Glutamatergic neuron (in vitro differentiated cells): ENCODE data around the gene LRRC58. TPM values are rescaled to one million over a fixed set of nuclear protein-coding genes. Genes with fewer than 3 reads are reported as not detected.
A peak's percentile ranks its signal among the peaks of the same experiment; 100 is the strongest.

Experiments used
- DNase-seq: peaks from one replicate; pipeline ENCODE4 v3.0.0; 2022
- H3K27ac Mint-ChIP-seq: one replicate; pipeline ENCODE4 v1.8.0; 2020; ENCODE audit warnings: mild to moderate bottlenecking, mixed read lengths, inconsistent platforms; ENCODE audit not compliant: unreplicated experiment
- H3K27me3 Mint-ChIP-seq: one replicate; pipeline ENCODE4 v1.8.0; 2020; ENCODE audit warnings: mild to moderate bottlenecking, moderate library complexity, mixed read lengths, inconsistent platforms; ENCODE audit not compliant: unreplicated experiment
- H3K36me3 Mint-ChIP-seq: one replicate; pipeline ENCODE4 v1.8.0; 2020; ENCODE audit warnings: mild to moderate bottlenecking, mixed read lengths, inconsistent platforms; ENCODE audit not compliant: unreplicated experiment
- H3K4me1 Mint-ChIP-seq: one replicate; pipeline ENCODE4 v1.8.0; 2020; ENCODE audit warnings: mild to moderate bottlenecking, low read depth, mixed read lengths, inconsistent platforms; ENCODE audit not compliant: unreplicated experiment
- H3K4me3 Mint-ChIP-seq: one replicate; pipeline ENCODE4 v1.8.0; 2020; ENCODE audit warnings: mild to moderate bottlenecking, mixed read lengths, inconsistent platforms; ENCODE audit not compliant: unreplicated experiment
- H3K9me3 Mint-ChIP-seq: one replicate; pipeline ENCODE4 v1.8.0; 2020; ENCODE audit warnings: mild to moderate bottlenecking, moderate library complexity, mixed read lengths, inconsistent platforms; ENCODE audit not compliant: unreplicated experiment
- CTCF ChIP-seq: fragments of 200-600 bp; sonication (generic); IDR thresholded peaks from one replicate; pipeline ENCODE4 v1.5.0; 2021; ENCODE audit not compliant: partially characterized antibody, unreplicated experiment
- long read RNA-seq: library from polyadenylated mRNA; unstranded; transcript quantifications from one replicate; pipeline ENCODE4 v2.0.0, GENCODE V29; 2020; ENCODE audit not compliant: unreplicated experiment
- total RNA-seq: library from RNA; stranded (reverse); fragmentation: NEBNext Ultra II Directional; extraction: Animal tissue kit (Norgen Biotek cat#: 25700); gene quantifications from one replicate; pipeline ENCODE4 v1.2.1, GENCODE V29; 2021; ENCODE audit not compliant: unreplicated experiment

The LRRC58 gene
- 5.8 TPM for total RNA-seq
- long read RNA-seq, full-length matches to known transcripts: 1 of 3 reads
- long read RNA-seq, partial matches to known transcripts: 0 of 3 reads
- long read RNA-seq, other reads (novel, unspliced or antisense): 2 of 3 reads

- Mint-ChIP-seq H3K9me3 (peaks cover 4% of the 10 kb centered on the region), H3K27ac (peak within 1 kb of the TSS; percentile 94), H3K4me1 (peaks cover 10% of the 10 kb centered on the region), H3K4me3 (peak within 1 kb of the TSS; percentile 96), H3K36me3 (peaks cover 4% of the 10 kb centered on the region), H3K27me3 (no peaks in the 10 kb centered on the region)
- DNase-seq: peak; percentile 88
- TF ChIP-seq CTCF: peak; percentile 10
Measured at GRCh38 chr3:120348991-120349854, at the start of gene LRRC58. LRRC58 (minus strand) TSS chr3:120349354; CDS start chr3:120349243, 111 bp downstream.

DNA sequence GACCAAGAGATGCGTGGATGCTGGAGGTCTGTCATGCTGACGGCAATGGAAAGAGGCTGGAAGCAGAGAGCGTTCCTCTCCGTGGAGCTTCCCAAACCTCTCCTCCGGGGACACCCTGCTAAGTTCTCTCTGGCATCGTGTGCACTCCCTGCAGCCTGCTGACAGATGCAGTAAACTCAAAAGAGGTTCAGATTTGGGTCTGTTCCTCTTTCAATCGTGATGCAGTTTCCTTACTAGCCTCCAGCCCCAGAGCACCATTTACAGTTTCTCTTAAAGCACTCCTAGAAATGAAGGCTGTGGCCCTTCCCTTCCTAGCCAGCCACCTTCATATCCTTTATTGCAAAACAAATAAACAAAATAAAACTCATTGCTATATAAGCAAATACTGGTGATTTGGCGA, 47.3 kb upstream of the LRRC58 start:
- H3K4me1 Mint-ChIP-seq: no peaks in the 10 kb centered on the region
- peaks cover 4% of the 10 kb centered on the region for H3K36me3 Mint-ChIP-seq

GRCh38 chr3:120394347-120394746, 45.2 kb upstream of the LRRC58 start:
- no peaks in the 10 kb centered on the region for H3K36me3 Mint-ChIP-seq
- TF ChIP-seq CTCF: no peak
- peaks cover 2% of the 10 kb centered on the region for H3K27me3 Mint-ChIP-seq
- no peak overlapping the region for H3K4me3 Mint-ChIP-seq
- no peak overlapping the region for H3K27ac Mint-ChIP-seq
- DNase-seq: no peak
- no peaks in the 10 kb centered on the region for H3K4me1 Mint-ChIP-seq
- H3K9me3 Mint-ChIP-seq: no peaks in the 10 kb centered on the region

More for the DNA sequence above, 47.3 kb upstream of the LRRC58 start:
- H3K4me3 Mint-ChIP-seq: no peak overlapping the region
- H3K9me3 Mint-ChIP-seq: no peaks in the 10 kb centered on the region
- TF ChIP-seq CTCF: no peak
- no peak for DNase-seq
- H3K27ac Mint-ChIP-seq: no peak overlapping the region
- no peaks in the 10 kb centered on the region for H3K27me3 Mint-ChIP-seq

DNA sequence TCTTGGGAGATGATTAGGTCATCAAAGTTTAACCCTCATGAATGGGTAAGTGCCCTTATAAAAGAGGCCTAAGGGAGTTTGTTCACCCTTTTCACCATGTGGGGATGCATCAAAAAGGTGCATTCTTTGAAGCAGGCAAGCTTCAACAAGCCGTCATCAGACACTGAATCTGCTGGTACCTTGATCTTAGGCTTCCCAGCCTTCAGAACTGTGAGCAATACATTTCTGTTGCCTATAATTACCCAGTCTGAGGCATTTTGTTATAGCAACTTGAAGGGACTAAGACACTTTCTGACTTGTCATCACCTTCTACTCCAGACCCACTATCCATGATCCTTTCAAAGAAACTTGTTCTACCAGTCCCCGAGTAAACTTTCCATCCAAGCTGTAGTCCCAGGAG, 44.6 kb upstream of the LRRC58 start:
- Mint-ChIP-seq H3K27ac (no peak overlapping the region), H3K4me1 (no peaks in the 10 kb centered on the region), H3K9me3 (no peaks in the 10 kb centered on the region), H3K27me3 (peaks cover 2% of the 10 kb centered on the region), H3K4me3 (no peak overlapping the region), H3K36me3 (no peaks in the 10 kb centered on the region)
- no peak for DNase-seq
- no peak for TF ChIP-seq CTCF

DNA sequence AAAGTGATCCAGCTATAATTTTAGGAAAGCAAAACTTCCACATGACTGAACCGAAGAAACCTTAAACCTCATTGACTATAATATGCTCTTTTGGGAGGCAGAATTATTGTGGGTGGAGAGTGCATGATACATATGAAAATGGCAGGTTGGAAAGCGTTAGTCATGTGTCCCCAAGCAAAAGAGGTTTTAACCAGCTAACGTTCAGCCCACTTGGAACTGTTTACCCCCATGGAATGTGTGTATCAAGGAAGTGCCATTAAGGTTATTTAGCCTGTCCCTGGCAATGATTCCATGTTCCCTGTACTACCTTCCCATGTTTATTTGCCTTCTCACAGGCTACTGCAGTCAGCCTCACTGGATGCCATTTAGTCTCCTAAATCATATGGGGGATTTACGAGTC, 44.1 kb upstream of the LRRC58 start:
- H3K27me3 Mint-ChIP-seq: peaks cover 2% of the 10 kb centered on the region
- no peak overlapping the region for H3K4me3 Mint-ChIP-seq
- no peak for DNase-seq
- no peaks in the 10 kb centered on the region for H3K36me3 Mint-ChIP-seq
- no peaks in the 10 kb centered on the region for H3K4me1 Mint-ChIP-seq
- no peak for TF ChIP-seq CTCF
- no peak overlapping the region for H3K27ac Mint-ChIP-seq
- no peaks in the 10 kb centered on the region for H3K9me3 Mint-ChIP-seq
